ENCODE results near the gene DDI1. TPM values are rescaled to one million over a fixed set of nuclear protein-coding genes. Genes with fewer than 3 reads are reported as not detected.

Gene DDI1
- total RNA-seq, 6 experiments from 2014 or later: not detected

DNA sequence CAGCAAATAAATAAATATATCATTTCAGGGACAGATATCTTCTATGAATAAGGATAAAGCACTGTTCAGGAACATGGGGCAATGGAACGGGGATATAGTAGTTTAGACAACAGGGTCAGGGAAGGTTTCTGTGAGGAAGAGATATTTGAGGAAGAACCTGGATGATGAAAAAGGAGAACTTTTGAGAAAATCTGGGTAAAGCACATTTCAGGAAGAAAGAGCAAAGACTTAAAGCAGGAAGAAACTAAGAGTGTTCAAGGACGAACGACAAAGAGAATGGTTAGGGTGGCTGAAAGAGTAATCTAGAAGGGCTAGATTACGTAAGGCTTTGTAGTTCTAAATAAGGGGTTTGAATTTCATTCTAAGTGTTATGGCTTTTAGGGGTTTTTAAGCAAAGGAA, 12.7 kb downstream of the DDI1 start:
- no peak overlapping the region for H3K4me3 Mint-ChIP-seq
- no peaks in the 10 kb centered on the region for H3K36me3 Mint-ChIP-seq (ENCODE audit: low read depth)
- TF ChIP-seq, protein P1, sequence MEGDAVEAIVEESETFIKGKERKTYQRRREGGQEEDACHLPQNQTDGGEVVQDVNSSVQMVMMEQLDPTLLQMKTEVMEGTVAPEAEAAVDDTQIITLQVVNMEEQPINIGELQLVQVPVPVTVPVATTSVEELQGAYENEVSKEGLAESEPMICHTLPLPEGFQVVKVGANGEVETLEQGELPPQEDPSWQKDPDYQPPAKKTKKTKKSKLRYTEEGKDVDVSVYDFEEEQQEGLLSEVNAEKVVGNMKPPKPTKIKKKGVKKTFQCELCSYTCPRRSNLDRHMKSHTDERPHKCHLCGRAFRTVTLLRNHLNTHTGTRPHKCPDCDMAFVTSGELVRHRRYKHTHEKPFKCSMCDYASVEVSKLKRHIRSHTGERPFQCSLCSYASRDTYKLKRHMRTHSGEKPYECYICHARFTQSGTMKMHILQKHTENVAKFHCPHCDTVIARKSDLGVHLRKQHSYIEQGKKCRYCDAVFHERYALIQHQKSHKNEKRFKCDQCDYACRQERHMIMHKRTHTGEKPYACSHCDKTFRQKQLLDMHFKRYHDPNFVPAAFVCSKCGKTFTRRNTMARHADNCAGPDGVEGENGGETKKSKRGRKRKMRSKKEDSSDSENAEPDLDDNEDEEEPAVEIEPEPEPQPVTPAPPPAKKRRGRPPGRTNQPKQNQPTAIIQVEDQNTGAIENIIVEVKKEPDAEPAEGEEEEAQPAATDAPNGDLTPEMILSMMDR (IDR thresholded peaks at IDR 0.05): no peak
- no peak for DNase-seq
- H3K9me3 Mint-ChIP-seq: no peaks in the 10 kb centered on the region
- H3K27ac Mint-ChIP-seq: no peak overlapping the region
- H3K27me3 Mint-ChIP-seq (ENCODE audit: insufficient read depth): peaks cover 3% of the 10 kb centered on the region; the same call in 1 of the 2 replicates
- H3K4me1 Mint-ChIP-seq (ENCODE audit: low read depth): no peaks in the 10 kb centered on the region

DNA sequence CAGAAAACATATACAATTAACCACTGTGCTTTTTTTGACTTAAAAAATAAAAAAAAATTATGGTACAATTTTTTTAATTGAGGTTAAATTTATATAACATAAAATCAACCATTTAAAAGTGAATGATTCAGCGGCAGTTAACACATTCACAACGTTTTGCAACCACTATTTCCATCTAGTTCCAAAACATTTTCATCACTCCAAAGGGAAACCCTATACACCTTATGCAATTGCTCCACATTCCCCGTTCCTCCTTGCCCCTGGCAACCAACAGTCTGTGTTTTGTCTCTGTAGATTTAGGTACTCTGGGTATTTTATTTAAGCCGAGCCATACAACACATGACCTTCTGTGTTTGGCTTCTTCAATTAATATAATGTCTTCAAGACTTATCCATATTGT, 15.3 kb downstream of the DDI1 start:
- no peaks in the 10 kb centered on the region for H3K36me3 Mint-ChIP-seq (ENCODE audit: low read depth)
- H3K9me3 Mint-ChIP-seq: no peaks in the 10 kb centered on the region
- no peak overlapping the region for H3K4me3 Mint-ChIP-seq
- TF ChIP-seq, protein P1 (IDR thresholded peaks at IDR 0.05): no peak
- no peak for DNase-seq
- H3K27ac Mint-ChIP-seq: no peak overlapping the region
- peaks cover 3% of the 10 kb centered on the region; the same call in 1 of the 2 replicates for H3K27me3 Mint-ChIP-seq (ENCODE audit: insufficient read depth)
- H3K4me1 Mint-ChIP-seq (ENCODE audit: low read depth): no peaks in the 10 kb centered on the region

GRCh38 chr11:104053743-104054478, 17.5 kb downstream of the DDI1 start:
- Mint-ChIP-seq H3K27ac (no peak overlapping the region), H3K36me3 (ENCODE audit: low read depth) (no peaks in the 10 kb centered on the region), H3K27me3 (ENCODE audit: insufficient read depth) (peaks cover 3% of the 10 kb centered on the region; the same call in 1 of the 2 replicates), H3K9me3 (no peaks in the 10 kb centered on the region), H3K4me3 (no peak overlapping the region), H3K4me1 (ENCODE audit: low read depth) (no peaks in the 10 kb centered on the region)
- DNase-seq: no peak
- TF ChIP-seq, protein P1 (IDR thresholded peaks at IDR 0.05): no peak

- peaks cover 3% of the 10 kb centered on the region; the same call in 1 of the 2 replicates for H3K27me3 Mint-ChIP-seq (ENCODE audit: insufficient read depth)
- no peaks in the 10 kb centered on the region for H3K4me1 Mint-ChIP-seq (ENCODE audit: low read depth)
- TF ChIP-seq, protein P1 (IDR thresholded peaks at IDR 0.05): no peak
- H3K27ac Mint-ChIP-seq: no peak overlapping the region
- no peak overlapping the region for H3K4me3 Mint-ChIP-seq
- H3K36me3 Mint-ChIP-seq (ENCODE audit: low read depth): no peaks in the 10 kb centered on the region
- DNase-seq: no peak
- no peaks in the 10 kb centered on the region for H3K9me3 Mint-ChIP-seq
Observed at GRCh38 chr11:104054911-104055529, 18.6 kb downstream of the DDI1 start.

- no peak for DNase-seq
- peaks cover 3% of the 10 kb centered on the region; the same call in 1 of the 2 replicates for H3K27me3 Mint-ChIP-seq (ENCODE audit: insufficient read depth)
- no peaks in the 10 kb centered on the region for H3K4me1 Mint-ChIP-seq (ENCODE audit: low read depth)
- no peaks in the 10 kb centered on the region for H3K9me3 Mint-ChIP-seq
- H3K4me3 Mint-ChIP-seq: no peak overlapping the region
- H3K27ac Mint-ChIP-seq: no peak overlapping the region
- TF ChIP-seq, protein P1 (IDR thresholded peaks at IDR 0.05): no peak
- H3K36me3 Mint-ChIP-seq (ENCODE audit: low read depth): no peaks in the 10 kb centered on the region
Observed at GRCh38 chr11:104055596-104055995, 19.2 kb downstream of the DDI1 start.
